HS-27A (cell line): Measurements from ENCODE around the gene TTC4.
A peak's percentile ranks its signal among the peaks of the same experiment; 100 is the strongest.

Experiments
- DNase-seq: peaks from one replicate; pipeline ENCODE4 v3.0.0-alpha.2; 2012; ENCODE audit warnings: low read depth, missing footprints

The TTC4 gene

GRCh38 chr1:54715493-54716298, at the start of gene TTC4:
TTC4 (plus strand) TSS chr1:54715861; CDS start chr1:54715909, 48 bp downstream.
- peak; percentile 59 for DNase-seq

GRCh38 chr1:54666333-54666732, 49.3 kb upstream of the TTC4 start:
- DNase-seq, result no peak

- no peak for DNase-seq
Observed at GRCh38 chr1:54667797-54668196, 47.9 kb upstream of the TTC4 start.

GRCh38 chr1:54668567-54668966, 47.1 kb upstream of the TTC4 start:
- DNase-seq, result no peak

GRCh38 chr1:54671985-54672608, 43.6 kb upstream of the TTC4 start:
- DNase-seq, result peak; percentile 24

GRCh38 chr1:54678776-54679643, 36.7 kb upstream of the TTC4 start:
- DNase-seq, result no peak

GRCh38 chr1:54679706-54680105, 36.0 kb upstream of the TTC4 start:
- DNase-seq, result no peak

GRCh38 chr1:54680387-54680786, 35.3 kb upstream of the TTC4 start:
- DNase-seq, result no peak

GRCh38 chr1:54681358-54681757, 34.3 kb upstream of the TTC4 start:
- DNase-seq, result no peak

GRCh38 chr1:54683453-54683852, 32.2 kb upstream of the TTC4 start:
- DNase-seq, result no peak

GRCh38 chr1:54685335-54685905, 30.2 kb upstream of the TTC4 start:
- DNase-seq, result no peak

- DNase-seq, result no peak
Observed at GRCh38 chr1:54686155-54686554, 29.5 kb upstream of the TTC4 start.

- no peak for DNase-seq
Observed at GRCh38 chr1:54694771-54695170, 20.9 kb upstream of the TTC4 start.

GRCh38 chr1:54695221-54695620, 20.4 kb upstream of the TTC4 start:
- DNase-seq, result no peak

GRCh38 chr1:54695764-54696163, 19.9 kb upstream of the TTC4 start:
- no peak for DNase-seq

GRCh38 chr1:54696262-54696661, 19.4 kb upstream of the TTC4 start:
- no peak for DNase-seq

- DNase-seq, result no peak
Observed at GRCh38 chr1:54697896-54698295, 17.8 kb upstream of the TTC4 start.

GRCh38 chr1:54698346-54698745, 17.3 kb upstream of the TTC4 start:
- no peak for DNase-seq

- no peak for DNase-seq
Observed at GRCh38 chr1:54699936-54700525, 15.6 kb upstream of the TTC4 start.

- DNase-seq, result no peak
Observed at GRCh38 chr1:54701066-54701465, 14.6 kb upstream of the TTC4 start.

- DNase-seq, result no peak
Observed at GRCh38 chr1:54701996-54702395, 13.7 kb upstream of the TTC4 start.

GRCh38 chr1:54703471-54703870, 12.2 kb upstream of the TTC4 start:
- DNase-seq, result no peak
